Retinal pigment epithelial cell (primary cell): ENCODE results near the gene LAG3.

Experiments used
- DNase-seq: peaks from one replicate; pipeline ENCODE4 v3.0.0-alpha.2; 2010; ENCODE audit warnings: low read depth
- H3K4me3 ChIP-seq: 2 replicates; pipeline ENCODE4 v1.5.1; 2011; ENCODE audit warnings: mild to moderate bottlenecking, low read length, control low read depth, moderate library complexity
- TF ChIP-seq, protein P1 (sequence below): conservative IDR thresholded peaks from 2 replicates; pipeline ENCODE4 v1.5.1; 2011; ENCODE audit warnings: low read depth, low read length, control low read depth, inconsistent platforms

LAG3 gene

DNA sequence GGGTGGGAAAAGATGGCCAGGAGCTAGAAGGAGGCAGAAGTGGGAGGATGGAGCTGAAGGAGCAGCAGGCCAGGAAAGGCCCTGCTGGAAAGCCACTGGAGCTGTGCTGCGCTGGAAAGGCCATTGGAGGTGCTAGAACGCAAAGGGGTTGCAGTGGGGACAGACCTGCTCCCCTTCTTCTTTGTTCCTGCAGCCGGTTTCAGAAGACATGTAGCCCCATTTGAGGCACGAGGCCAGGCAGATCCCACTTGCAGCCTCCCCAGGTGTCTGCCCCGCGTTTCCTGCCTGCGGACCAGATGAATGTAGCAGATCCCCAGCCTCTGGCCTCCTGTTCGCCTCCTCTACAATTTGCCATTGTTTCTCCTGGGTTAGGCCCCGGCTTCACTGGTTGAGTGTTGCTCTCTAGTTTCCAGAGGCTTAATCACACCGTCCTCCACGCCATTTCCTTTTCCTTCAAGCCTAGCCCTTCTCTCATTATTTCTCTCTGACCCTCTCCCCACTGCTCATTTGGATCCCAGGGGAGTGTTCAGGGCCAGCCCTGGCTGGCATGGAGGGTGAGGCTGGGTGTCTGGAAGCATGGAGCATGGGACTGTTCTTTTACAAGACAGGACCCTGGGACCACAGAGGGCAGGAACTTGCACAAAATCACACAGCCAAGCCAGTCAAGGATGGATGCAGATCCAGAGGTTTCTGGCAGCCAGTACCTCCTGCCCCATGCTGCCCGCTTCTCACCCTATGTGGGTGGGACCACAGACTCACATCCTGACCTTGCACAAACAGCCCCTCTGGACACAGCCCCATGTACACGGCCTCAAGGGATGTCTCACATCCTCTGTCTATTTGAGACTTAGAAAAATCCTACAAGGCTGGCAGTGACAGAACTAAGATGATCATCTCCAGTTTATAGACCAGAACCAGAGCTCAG lies 47.0 kb downstream of the LAG3 start:
- TF ChIP-seq, protein P1, sequence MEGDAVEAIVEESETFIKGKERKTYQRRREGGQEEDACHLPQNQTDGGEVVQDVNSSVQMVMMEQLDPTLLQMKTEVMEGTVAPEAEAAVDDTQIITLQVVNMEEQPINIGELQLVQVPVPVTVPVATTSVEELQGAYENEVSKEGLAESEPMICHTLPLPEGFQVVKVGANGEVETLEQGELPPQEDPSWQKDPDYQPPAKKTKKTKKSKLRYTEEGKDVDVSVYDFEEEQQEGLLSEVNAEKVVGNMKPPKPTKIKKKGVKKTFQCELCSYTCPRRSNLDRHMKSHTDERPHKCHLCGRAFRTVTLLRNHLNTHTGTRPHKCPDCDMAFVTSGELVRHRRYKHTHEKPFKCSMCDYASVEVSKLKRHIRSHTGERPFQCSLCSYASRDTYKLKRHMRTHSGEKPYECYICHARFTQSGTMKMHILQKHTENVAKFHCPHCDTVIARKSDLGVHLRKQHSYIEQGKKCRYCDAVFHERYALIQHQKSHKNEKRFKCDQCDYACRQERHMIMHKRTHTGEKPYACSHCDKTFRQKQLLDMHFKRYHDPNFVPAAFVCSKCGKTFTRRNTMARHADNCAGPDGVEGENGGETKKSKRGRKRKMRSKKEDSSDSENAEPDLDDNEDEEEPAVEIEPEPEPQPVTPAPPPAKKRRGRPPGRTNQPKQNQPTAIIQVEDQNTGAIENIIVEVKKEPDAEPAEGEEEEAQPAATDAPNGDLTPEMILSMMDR = no peak
- H3K4me3 ChIP-seq = no peak overlapping the region
- no peak for DNase-seq

DNA sequence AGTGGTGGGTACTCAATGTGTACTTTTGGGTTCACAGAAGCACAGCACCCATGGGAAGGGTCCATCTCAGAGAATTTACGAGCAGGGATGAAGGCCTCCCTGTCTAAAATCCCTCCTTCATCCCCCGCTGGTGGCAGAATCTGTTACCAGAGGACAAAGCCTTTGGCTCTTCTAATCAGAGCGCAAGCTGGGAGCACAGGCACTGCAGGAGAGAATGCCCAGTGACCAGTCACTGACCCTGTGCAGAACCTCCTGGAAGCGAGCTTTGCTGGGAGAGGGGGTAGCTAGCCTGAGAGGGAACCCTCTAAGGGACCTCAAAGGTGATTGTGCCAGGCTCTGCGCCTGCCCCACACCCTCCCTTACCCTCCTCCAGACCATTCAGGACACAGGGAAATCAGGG lies 47.8 kb downstream of the LAG3 start:
- TF ChIP-seq, protein P1 = no peak
- no peak for DNase-seq
- no peak overlapping the region for H3K4me3 ChIP-seq

DNA sequence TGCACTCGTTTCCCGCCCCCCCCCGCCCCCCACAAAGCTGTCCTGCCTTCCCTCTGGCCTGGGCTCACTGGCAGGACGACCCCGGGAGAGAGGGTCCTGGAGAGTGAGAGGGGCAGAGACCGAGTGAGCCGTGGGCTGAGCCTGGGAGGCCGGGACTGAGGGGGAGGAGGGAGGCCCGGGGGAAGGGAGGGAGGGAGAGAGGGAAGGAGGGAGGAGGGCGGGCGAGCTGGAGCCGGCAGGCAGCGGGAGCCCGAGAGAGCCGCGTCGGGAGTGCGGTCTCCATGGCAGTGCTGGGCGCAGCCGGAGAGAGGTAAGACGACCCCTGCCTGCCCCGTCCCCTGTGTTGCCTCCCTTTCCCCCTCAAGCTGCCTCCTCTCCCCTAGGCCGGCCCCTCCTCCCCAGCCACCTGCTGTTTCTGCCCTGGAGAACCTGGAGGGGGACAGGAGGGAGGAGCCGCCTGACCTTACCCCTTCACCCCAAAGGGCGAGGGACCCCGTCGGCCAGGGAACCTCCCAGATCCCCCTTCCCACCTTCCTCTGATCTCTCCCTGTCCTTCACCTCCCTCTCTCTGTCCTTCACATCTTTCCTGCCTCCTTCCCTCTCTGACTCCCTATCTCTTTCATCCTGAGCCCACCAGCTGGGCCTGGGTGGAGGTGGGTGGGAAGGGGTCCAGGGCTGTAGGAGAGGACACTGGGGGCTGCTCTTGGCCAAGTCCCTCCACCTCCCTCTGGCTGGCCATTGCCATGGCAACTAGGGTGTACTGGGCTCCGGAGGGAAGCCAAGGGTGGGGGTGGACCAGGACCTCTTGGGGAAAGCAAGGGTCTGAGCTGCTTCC lies 49.5 kb downstream of the LAG3 start, which contains the start of gene GPR162:
Gene GPR162, plus strand, starts transcription at position 231 of the 835 bp plus-strand sequence. CDS start 2,078 bp downstream, outside the sequence.
- TF ChIP-seq, protein P1 = no peak
- peak within 1 kb of the TSS; percentile 47 for H3K4me3 ChIP-seq
- DNase-seq = no peak

DNA sequence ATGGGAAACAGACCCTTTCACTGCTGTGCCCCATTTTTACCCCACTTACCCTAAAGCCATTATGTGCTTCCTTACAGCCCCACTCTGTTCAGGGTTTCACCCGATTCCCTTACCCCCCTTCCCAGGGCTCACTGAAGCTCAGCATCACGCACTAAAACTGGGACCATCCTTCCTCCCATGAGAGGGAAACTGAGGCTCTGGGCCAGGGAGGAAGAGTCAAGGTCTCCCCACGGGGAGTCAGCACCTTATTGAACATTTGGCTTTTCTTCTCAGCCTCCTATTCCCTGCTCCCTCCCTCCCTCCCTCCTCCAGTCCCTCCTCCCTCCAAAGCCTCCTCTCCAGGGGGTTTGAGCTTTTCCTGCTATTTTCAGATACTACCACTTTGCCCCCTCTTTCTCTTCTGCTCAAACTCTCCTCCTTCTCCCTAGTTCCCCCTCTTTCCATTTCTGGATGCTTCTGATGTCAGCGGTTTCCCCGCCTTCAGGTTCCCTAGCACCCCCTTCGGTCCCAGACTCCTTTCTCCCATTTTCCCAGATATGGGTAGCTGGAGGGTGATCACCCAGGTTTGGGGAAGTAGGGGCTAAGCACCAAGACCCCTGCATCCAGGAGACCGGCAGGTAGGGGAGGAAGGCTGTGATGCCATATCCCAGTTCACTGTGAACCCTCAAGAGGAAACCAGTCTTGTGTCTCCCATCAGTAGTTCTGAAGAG lies 50.3 kb downstream of the LAG3 start:
- DNase-seq = no peak
- TF ChIP-seq, protein P1 = no peak
- peak overlapping the region; percentile 47 for H3K4me3 ChIP-seq

DNA sequence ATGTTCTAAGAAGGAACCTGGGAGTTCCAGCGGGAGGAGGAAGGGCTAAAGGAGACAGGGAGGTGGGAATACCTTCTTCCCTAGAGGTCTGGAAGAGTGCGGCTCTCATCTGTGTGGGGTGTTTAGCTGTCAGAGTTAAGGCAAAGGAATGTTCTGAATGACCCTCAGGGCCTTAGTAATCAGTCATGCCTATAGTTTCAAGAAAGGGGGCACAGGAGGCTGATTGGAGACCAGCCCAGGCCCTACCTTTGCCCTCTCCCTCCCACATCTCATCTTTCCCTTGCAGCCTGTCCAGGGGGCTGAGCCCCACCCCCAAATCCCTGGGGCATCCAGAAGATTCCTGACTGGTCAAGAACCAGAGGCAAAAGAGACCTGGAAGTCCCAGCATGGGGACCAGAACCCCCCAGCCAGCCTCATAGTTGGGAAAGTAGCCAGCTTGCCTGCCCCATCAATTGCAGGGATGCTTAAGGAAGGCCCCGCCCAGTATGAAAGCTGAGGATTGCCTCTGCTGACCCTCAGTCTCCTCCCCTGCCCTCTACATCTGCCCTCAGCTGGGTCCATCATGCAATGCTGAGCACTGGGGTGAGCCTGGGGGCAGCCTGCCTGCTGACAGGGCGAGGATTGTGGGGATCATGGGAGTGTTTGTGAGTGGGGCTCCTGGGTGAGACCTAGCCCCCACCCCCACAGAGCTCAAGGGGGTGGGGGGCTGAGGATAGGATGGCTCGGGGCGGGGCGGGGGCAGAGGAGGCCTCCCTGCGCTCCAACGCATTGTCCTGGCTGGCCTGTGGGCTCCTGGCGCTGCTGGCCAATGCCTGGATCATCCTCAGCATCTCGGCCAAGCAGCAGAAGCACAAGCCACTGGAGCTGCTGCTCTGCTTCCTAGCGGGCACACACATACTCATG lies 51.1 kb downstream of the LAG3 start:
- TF ChIP-seq, protein P1 = no peak
- no peak overlapping the region for H3K4me3 ChIP-seq
- no peak for DNase-seq
